Naive thymus-derived CD4-positive, alpha-beta T cell (primary cell): ENCODE data around the gene VAT1L. TPM values are rescaled to one million over a fixed set of nuclear protein-coding genes. Genes with fewer than 3 reads are reported as not detected.

Experiments used
- ATAC-seq: fragments of 150-1000 bp; cut with Tn5 transposase; 2 replicates; pipeline ENCODE4 v1.10.0; 2021; ENCODE audit warnings: mild to moderate bottlenecking, moderate library complexity
- CTCF ChIA-PET: fragments of 350-600 bp; sonication (Branson Sonifier 250); formaldehyde crosslinking; loops from one replicate; lab custom pipeline; 2021; ENCODE audit warnings: antibody characterized with exemption; lab: Charles Lee
- POLR2A ChIA-PET: fragments of 350-600 bp; sonication (Branson Sonifier 250); formaldehyde crosslinking; loops from one replicate; lab custom pipeline; 2021; ENCODE audit warnings: antibody characterized with exemption, inconsistent platforms; lab: Charles Lee
- DNase-seq, 9 donors: peaks; one replicate each; pipeline versions ENCODE4 v3.0.0 to v3.0.0-alpha.2; 2020 to 2022; ENCODE audit warnings: mixed read lengths in 1 of 9
- H3K27ac ChIP-seq: one replicate; pipeline ENCODE4 v1.7.0; 2013; ENCODE audit warnings: mild to moderate bottlenecking, low read depth, low read length, moderate library complexity
- H3K27me3 ChIP-seq, 2 donors: one replicate each; pipeline ENCODE4 v1.7.0; 2013; ENCODE audit warnings: low read length in 2 of 2, mild to moderate bottlenecking in 2 of 2, moderate library complexity in 2 of 2; ENCODE audit not compliant: control insufficient read depth in 2 of 2, insufficient read depth in 2 of 2
- H3K36me3 ChIP-seq, 3 experiments: 1 replicate in 2 of 3; 2 replicates in 1 of 3; pipeline ENCODE4 v1.7.0; 2013; ENCODE audit warnings: low read length in 3 of 3, mild to moderate bottlenecking in 3 of 3, moderate library complexity in 1 of 3; ENCODE audit not compliant: insufficient read depth in 3 of 3, control insufficient read depth in 2 of 3
- H3K4me1 ChIP-seq, 2 donors: one replicate each; pipeline ENCODE4 v1.7.0; 2013; ENCODE audit warnings: low read length in 2 of 2, mild to moderate bottlenecking in 2 of 2, moderate library complexity in 1 of 2; ENCODE audit not compliant: control insufficient read depth in 2 of 2, insufficient read depth in 2 of 2
- H3K4me3 ChIP-seq: 2 replicates; pipeline ENCODE4 v1.7.0; 2013; ENCODE audit warnings: mild to moderate bottlenecking, low read length
- H3K9me3 ChIP-seq, 3 experiments: 1 replicate in 2 of 3; 2 replicates in 1 of 3; pipeline ENCODE4 v1.7.0; 2013; ENCODE audit warnings: low read length in 3 of 3; ENCODE audit not compliant: control insufficient read depth in 2 of 3
- H3K27ac Mint-ChIP-seq, 9 donors: one replicate each; pipeline ENCODE4 v1.8.0; 2020 to 2022; ENCODE audit warnings: mixed read lengths in 9 of 9, mild to moderate bottlenecking in 8 of 9, moderate library complexity in 5 of 9, inconsistent platforms in 2 of 9
- H3K27me3 Mint-ChIP-seq, 5 donors: one replicate each; pipeline ENCODE4 v1.8.0; 2021 to 2022; ENCODE audit warnings: mixed read lengths in 5 of 5, mild to moderate bottlenecking in 1 of 5
- H3K36me3 Mint-ChIP-seq, 5 donors: one replicate each; pipeline ENCODE4 v1.8.0; 2020 to 2022; ENCODE audit warnings: mixed read lengths in 5 of 5, mild to moderate bottlenecking in 3 of 5, inconsistent platforms in 1 of 5
- H3K4me1 Mint-ChIP-seq, 7 donors: one replicate each; pipeline ENCODE4 v1.8.0; 2020 to 2022; ENCODE audit warnings: mixed read lengths in 7 of 7, mild to moderate bottlenecking in 3 of 7, inconsistent platforms in 1 of 7
- H3K4me3 Mint-ChIP-seq, 10 donors: one replicate each; pipeline ENCODE4 v1.8.0; 2020 to 2022; ENCODE audit warnings: mild to moderate bottlenecking in 10 of 10, mixed read lengths in 10 of 10, moderate library complexity in 6 of 10, inconsistent platforms in 2 of 10
- H3K9me3 Mint-ChIP-seq, 11 donors: one replicate each; pipeline ENCODE4 v1.8.0; 2020 to 2022; ENCODE audit warnings: mixed read lengths in 11 of 11, mild to moderate bottlenecking in 4 of 11, inconsistent platforms in 1 of 11, moderate library complexity in 1 of 11
- intact Hi-C, 2 donors: fragments of 100-400 bp; cut with micrococcal nuclease; formaldehyde crosslinking; loops; one replicate each; pipeline ENCODE4 v1.15.1; 2023
- polyA plus RNA-seq, 2 donors: library from polyadenylated mRNA; unstranded; fragments of 300-500 nt; fragmentation: Illumina TruSeq; gene quantifications; one replicate each; pipeline ENCODE4 v1.2.3, GENCODE V29; 2021
- total RNA-seq, 6 experiments: library from RNA in 5 of 6; stranded (reverse) in 5 of 6; gene quantifications; 1 replicate in 5 of 6; 2 replicates in 1 of 6; pipeline ENCODE4 v1.2.3 and lab custom pipeline; 2021 to 2026

VAT1L gene
- total and polyA plus RNA-seq, 7 experiments from 2014 or later = not detected

DNA sequence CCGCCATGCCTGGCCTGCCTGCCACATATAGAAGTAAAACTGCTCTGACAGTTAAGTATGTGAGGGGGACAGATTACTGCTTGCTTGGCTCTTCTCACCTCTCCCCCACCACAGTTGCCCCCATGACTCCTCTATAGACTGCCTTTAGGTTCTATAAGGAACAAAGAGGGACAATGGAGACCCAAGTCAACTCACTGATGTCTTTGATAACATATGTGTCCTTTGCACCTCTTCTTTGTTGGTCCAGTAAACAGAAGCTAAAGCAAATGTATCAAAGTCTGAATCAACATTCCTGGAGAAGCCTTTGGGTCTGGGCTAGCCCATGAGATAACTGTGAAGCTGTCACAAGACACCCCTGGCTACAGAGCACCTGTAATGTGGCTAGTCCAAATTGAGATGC is 38.9 kb upstream of the VAT1L start:
- H3K4me3 ChIP-seq = no peak overlapping the region
- ATAC-seq (no peak), DNase-seq (no peak)
- H3K27me3 Mint-ChIP-seq = peaks cover 0 to 35% (median 19%) of the 10 kb centered on the region in 5 donors
- no peaks in the 10 kb centered on the region for H3K27me3 ChIP-seq
- POLR2A ChIA-PET = no interaction called here
- peaks cover 0 to 2% (median 0%) of the 10 kb centered on the region in 7 donors for H3K4me1 Mint-ChIP-seq
- H3K27ac ChIP-seq = no peak overlapping the region
- H3K36me3 Mint-ChIP-seq = peaks cover 0 to 4% (median 0%) of the 10 kb centered on the region in 5 donors
- H3K9me3 ChIP-seq = no peaks in the 10 kb centered on the region
- no peaks in the 10 kb centered on the region for H3K4me1 ChIP-seq
- intact Hi-C loops = no loop called here
- H3K27ac Mint-ChIP-seq = no peak overlapping the region
- H3K9me3 Mint-ChIP-seq = peaks cover 0 to 1% (median 0%) of the 10 kb centered on the region in 11 donors
- CTCF ChIA-PET = no interaction called here
- H3K36me3 ChIP-seq = no peaks in the 10 kb centered on the region
- H3K4me3 Mint-ChIP-seq = no peak overlapping the region

DNA sequence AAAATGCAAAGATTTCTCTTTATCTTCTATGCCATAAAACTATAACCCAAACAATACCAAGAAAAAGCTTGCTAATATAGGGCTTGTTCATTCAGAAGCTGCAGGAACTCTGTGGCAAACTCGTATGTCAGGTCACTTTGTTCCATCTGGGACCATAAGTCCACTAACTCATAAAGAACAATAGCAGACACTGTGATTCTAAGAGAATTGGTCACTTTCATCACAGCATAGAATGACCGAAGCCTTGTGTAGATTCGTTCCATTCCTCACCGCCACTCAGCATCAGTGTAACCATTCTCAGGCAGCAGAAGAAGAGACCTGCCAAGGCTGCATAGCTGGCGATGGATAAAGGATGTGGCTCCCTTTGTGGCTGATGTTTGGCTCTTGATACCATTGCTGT is 30.3 kb upstream of the VAT1L start:
- Histone ChIP-seq H3K4me3 (no peak overlapping the region), H3K27ac (no peak overlapping the region), H3K9me3 (no peaks in the 10 kb centered on the region), H3K4me1 (no peaks in the 10 kb centered on the region), H3K27me3 (no peaks in the 10 kb centered on the region), H3K36me3 (no peaks in the 10 kb centered on the region)
- H3K27ac Mint-ChIP-seq = no peak overlapping the region
- H3K4me1 Mint-ChIP-seq = peaks cover 0 to 2% (median 0%) of the 10 kb centered on the region in 7 donors
- DNase-seq (no peak), ATAC-seq (no peak)
- ChIA-PET POLR2A (no interaction called here), CTCF (no interaction called here)
- no peaks in the 10 kb centered on the region for H3K36me3 Mint-ChIP-seq
- H3K9me3 Mint-ChIP-seq = no peaks in the 10 kb centered on the region
- H3K27me3 Mint-ChIP-seq = peaks cover 0 to 16% (median 15%) of the 10 kb centered on the region in 5 donors
- H3K4me3 Mint-ChIP-seq = no peak overlapping the region
- intact Hi-C loops = no loop called here

DNA sequence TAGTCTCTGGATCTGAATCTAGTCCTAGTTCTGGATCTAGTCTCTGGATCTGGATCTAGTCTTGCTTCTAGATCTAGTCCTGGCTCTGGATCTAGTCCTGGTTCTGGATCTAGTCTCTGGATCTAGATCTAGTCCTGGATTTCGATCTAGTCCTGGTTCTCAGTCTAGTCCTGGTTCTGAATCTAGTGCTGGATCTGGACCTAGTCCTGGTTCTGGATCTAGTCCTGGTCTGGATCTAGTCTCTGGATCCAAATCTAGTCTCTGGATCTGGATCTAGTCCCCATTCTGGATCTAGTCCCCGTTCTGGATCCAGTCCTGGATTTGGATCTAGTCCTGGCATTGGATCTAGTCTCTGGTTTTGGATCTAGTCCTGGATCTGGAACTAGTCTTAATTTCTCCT is 29.9 kb upstream of the VAT1L start:
- Mint-ChIP-seq H3K4me3 (no peak overlapping the region), H3K27ac (no peak overlapping the region), H3K9me3 (no peaks in the 10 kb centered on the region), H3K36me3 (no peaks in the 10 kb centered on the region), H3K4me1 (peaks cover 0 to 2% (median 0%) of the 10 kb centered on the region in 7 donors), H3K27me3 (peaks cover 0 to 15% (median 12%) of the 10 kb centered on the region in 5 donors)
- H3K27ac ChIP-seq = no peak overlapping the region
- intact Hi-C loops = no loop called here
- H3K4me3 ChIP-seq = no peak overlapping the region
- H3K27me3 ChIP-seq = no peaks in the 10 kb centered on the region
- no peaks in the 10 kb centered on the region for H3K9me3 ChIP-seq
- H3K36me3 ChIP-seq = no peaks in the 10 kb centered on the region
- POLR2A ChIA-PET = no interaction called here
- ATAC-seq (no peak), DNase-seq (no peak)
- CTCF ChIA-PET = no interaction called here
- H3K4me1 ChIP-seq = no peaks in the 10 kb centered on the region

DNA sequence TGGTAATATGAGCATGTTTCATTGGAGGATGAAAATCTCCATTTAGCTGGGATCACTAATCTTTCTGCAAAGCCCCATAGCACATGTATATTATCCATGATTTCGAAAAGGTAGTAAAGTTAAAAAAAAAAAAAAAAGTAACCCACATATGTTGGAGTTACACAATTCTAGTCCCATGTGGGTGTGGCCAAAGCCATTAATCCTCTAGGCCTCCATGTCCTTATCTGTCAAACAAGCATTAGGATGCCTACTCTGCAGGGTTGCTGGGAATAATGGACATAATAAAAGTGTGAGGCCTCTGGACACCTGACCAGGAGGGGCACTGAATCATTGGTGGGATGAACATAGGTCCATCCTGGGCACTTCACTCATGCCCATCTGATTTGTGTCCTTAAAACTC is 29.2 kb upstream of the VAT1L start:
- POLR2A ChIA-PET = no interaction called here
- intact Hi-C loops = no loop called here
- no peaks in the 10 kb centered on the region for H3K4me1 Mint-ChIP-seq
- no peaks in the 10 kb centered on the region for H3K27me3 ChIP-seq
- no peaks in the 10 kb centered on the region for H3K4me1 ChIP-seq
- no peak overlapping the region for H3K27ac ChIP-seq
- H3K4me3 ChIP-seq = no peak overlapping the region
- ATAC-seq (no peak), DNase-seq (no peak)
- H3K27ac Mint-ChIP-seq = no peak overlapping the region
- CTCF ChIA-PET = interaction anchor here (0.6 kb wide), 1 partner anchor 23 kb away, joined by 3 read pairs; no protein-coding TSS in a partner anchor
- no peaks in the 10 kb centered on the region for H3K36me3 ChIP-seq
- H3K4me3 Mint-ChIP-seq = no peak overlapping the region
- H3K36me3 Mint-ChIP-seq = no peaks in the 10 kb centered on the region
- H3K9me3 ChIP-seq = no peaks in the 10 kb centered on the region
- no peaks in the 10 kb centered on the region for H3K9me3 Mint-ChIP-seq
- peaks cover 0 to 11% (median 6%) of the 10 kb centered on the region in 5 donors for H3K27me3 Mint-ChIP-seq

DNA sequence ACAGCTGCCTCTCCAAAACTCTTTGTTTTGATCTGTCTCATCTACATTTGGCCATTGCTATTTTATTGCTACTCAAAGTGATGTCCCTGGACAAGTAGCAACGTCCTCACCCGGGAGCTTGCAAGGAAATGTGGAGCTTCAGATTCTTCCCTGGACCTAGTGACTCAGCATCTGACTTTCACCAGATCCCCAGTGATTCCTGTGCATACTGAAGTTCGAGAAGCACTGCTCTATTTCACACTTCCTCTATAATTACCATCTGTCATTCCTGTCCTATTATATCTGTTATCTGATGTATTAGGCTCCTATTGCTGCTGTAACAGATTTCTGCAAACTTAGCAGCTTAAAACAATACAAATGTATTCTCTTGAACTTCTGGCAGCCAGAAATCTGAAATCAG is 28.5 kb upstream of the VAT1L start:
- no peak overlapping the region for H3K4me3 ChIP-seq
- ATAC-seq (no peak), DNase-seq (no peak)
- intact Hi-C loops = no loop called here
- CTCF ChIA-PET = interaction anchor here (0.6 kb wide), 1 partner anchor 22 kb away, joined by 3 read pairs; no protein-coding TSS in a partner anchor
- Mint-ChIP-seq H3K27me3 (peaks cover 0 to 10% (median 6%) of the 10 kb centered on the region in 5 donors), H3K4me3 (no peak overlapping the region), H3K36me3 (no peaks in the 10 kb centered on the region), H3K27ac (no peak overlapping the region), H3K9me3 (no peaks in the 10 kb centered on the region), H3K4me1 (no peaks in the 10 kb centered on the region)
- POLR2A ChIA-PET = no interaction called here
- H3K36me3 ChIP-seq = no peaks in the 10 kb centered on the region
- no peaks in the 10 kb centered on the region for H3K27me3 ChIP-seq
- H3K4me1 ChIP-seq = no peaks in the 10 kb centered on the region
- no peak overlapping the region for H3K27ac ChIP-seq
- H3K9me3 ChIP-seq = no peaks in the 10 kb centered on the region

DNA sequence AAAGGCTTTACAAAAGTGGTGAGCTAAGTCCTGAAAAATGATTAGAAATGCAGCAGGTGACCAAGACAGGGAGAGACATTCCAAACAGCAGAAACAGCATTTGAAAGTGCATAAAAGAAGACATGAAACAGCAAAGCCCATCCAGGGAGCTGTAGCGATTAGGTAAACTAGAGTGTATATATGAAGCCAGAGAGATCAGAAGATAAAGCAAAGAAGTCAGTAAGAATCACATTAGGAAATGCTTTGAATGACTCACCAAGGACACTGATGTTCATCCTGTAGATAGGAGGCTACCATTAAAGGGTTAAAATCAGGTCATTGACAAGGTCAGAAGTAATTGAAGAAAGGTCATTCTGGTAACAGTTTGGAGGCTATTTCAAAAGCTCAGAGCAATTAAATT is 27.6 kb upstream of the VAT1L start:
- DNase-seq = no peak
- POLR2A ChIA-PET = no interaction called here
- intact Hi-C loops = no loop called here

DNA sequence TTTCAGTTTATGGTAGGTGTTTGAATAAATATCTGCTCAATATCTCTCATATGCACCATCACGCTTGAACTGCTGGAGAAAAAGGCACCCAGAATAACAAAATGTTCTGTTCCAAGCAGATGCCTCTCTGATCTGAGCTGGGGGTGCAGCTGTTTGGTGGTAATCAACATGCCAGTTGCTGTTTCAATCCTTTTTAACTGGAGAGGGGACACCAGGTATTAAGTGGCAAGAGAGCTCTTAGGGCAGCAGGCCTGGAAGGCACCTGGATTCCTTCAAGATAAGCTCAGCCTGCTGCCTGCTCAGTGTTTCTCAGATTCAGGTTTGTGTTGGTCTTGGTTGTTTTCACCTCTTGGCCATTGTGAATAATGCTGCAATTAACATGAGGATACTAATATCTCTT is 27.2 kb upstream of the VAT1L start:
- Mint-ChIP-seq H3K27ac (no peak overlapping the region), H3K4me1 (no peaks in the 10 kb centered on the region), H3K4me3 (no peak overlapping the region), H3K36me3 (no peaks in the 10 kb centered on the region), H3K27me3 (peaks cover 0 to 14% (median 7%) of the 10 kb centered on the region in 5 donors), H3K9me3 (no peaks in the 10 kb centered on the region)
- Histone ChIP-seq H3K9me3 (no peaks in the 10 kb centered on the region), H3K4me3 (no peak overlapping the region), H3K27ac (no peak overlapping the region), H3K27me3 (no peaks in the 10 kb centered on the region), H3K4me1 (no peaks in the 10 kb centered on the region), H3K36me3 (no peaks in the 10 kb centered on the region)
- ChIA-PET POLR2A (no interaction called here), CTCF (no interaction called here)
- intact Hi-C loops = no loop called here
- no peak for DNase-seq
- no peak for ATAC-seq

More for the DNA sequence above, 27.6 kb upstream of the VAT1L start:
- Mint-ChIP-seq H3K36me3 (no peaks in the 10 kb centered on the region), H3K27me3 (peaks cover 0 to 14% (median 10%) of the 10 kb centered on the region in 5 donors), H3K4me3 (no peak overlapping the region), H3K9me3 (no peaks in the 10 kb centered on the region), H3K4me1 (no peaks in the 10 kb centered on the region), H3K27ac (no peak overlapping the region)
- no peaks in the 10 kb centered on the region for H3K27me3 ChIP-seq
- H3K4me3 ChIP-seq = no peak overlapping the region
- no peaks in the 10 kb centered on the region for H3K4me1 ChIP-seq
- ATAC-seq = no peak
- H3K36me3 ChIP-seq = no peaks in the 10 kb centered on the region
- no peak overlapping the region for H3K27ac ChIP-seq
- H3K9me3 ChIP-seq = no peaks in the 10 kb centered on the region
- CTCF ChIA-PET = no interaction called here
